HUDEP-2 (cell line): ENCODE data around the gene PTMS.

Source experiments
- DNase-seq, 76 experiments: peaks; one replicate each; lab custom pipeline; 2025; ENCODE audit not compliant: unreplicated experiment in 76 of 76; lab: John Stamatoyannopoulos, UW

The PTMS gene

DNA sequence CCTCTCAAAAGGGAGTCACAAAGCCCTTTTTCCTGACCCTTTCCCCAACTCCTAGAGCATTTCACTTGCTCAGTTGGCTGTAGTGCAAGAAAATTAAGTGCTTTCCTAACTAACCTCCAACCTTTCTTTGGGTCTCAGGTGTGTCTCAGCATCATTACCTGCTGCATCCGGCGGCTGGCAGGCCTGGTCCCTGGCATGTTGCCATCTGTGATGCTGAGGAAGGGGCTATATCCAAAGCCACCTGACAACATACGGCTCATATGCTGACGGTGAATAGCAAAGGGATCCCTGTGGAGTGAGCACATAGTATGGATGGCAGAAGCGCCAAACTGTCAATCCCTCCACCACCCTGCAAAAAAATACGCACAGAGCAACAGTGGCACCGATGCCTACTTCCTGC lies 14.4 kb upstream of the PTMS start:
- no peak for DNase-seq

DNA sequence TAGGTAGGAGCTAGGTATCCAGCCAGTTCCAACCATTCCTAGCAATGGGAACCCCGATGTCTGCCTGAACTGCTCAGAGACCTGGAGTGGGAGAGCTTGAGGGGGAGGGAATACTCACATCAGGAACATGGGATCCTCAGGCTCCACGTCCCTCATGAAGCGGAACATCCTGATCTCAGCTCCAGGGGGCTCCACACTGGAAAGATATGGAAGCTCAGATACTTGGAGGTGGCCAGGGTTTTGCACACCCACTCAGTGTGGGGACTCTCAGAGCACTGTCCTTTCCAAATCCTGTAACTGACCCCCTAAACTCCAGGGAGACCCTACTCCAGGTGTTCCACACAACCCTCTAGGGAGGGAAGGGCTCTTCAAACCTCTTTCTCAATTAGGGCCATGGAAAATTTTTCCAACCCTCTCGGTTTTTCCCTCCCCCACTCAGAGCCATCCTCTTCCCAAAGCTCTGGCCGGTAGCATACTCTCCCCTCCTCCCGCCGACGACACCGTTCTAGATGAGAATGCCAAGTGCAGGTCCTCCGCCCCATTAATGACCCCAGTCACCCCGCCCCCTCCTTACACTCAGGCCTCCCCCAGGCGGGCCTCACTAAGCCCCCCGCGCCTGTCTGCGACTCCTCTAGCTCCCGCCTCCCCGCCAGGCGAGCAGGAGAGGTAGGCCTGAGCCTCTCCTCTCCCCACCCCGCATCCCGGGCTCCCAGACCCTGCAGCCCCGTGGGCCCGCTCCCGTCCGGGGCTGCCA lies 13.8 kb upstream of the PTMS start:
- DNase-seq = peak in 16 of 76 experiments; percentile 13 to 50 (median 33)

DNA sequence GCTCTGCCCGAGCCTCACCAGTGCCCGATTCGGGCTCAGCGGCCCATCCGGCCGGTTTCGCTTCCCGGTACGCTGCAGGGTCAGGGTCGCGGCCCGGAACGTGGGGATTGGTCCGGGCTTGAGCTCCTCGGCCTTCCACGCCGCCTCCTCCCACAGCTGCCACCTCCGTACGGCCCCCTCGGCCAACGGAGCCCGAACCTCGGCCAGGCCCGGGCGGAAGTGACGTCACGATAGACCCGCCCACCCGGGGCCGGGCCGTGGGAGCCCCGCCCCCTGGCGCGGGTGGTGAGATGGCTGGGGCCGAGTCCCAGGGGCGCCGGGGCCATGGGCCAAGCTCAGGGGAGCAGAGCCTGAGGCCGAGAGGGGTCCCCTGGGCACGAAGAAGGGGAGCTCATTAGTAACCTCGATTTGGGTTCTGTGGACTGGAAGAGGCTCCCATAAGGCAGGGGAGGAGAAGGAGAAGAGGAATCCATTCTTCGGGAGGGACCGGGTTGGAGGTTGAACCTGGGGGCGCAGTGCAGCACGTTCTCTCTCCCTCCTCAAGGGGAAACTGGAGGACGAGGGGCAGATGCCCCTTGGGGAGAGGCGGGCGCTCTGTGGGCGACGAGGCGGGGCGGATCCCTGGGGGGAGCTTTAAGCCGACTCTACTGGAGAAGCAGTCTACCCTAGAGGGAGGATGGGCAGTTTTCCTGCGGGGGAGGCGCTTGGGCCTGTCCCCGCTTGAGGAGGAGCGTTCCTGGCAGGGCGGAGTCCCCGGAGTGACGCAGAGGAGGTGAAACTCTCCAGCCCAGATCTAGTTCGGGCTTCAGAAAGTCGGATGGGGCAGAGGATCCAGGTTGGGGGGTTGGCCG lies 13.0 kb upstream of the PTMS start, which contains the start of gene MLF2:
MLF2 (minus strand) TSS at position 221 of the 851 bp plus-strand sequence. CDS start 807 bp downstream, outside the sequence.
- peak; percentile 68 to 98 (median 96) for DNase-seq

DNA sequence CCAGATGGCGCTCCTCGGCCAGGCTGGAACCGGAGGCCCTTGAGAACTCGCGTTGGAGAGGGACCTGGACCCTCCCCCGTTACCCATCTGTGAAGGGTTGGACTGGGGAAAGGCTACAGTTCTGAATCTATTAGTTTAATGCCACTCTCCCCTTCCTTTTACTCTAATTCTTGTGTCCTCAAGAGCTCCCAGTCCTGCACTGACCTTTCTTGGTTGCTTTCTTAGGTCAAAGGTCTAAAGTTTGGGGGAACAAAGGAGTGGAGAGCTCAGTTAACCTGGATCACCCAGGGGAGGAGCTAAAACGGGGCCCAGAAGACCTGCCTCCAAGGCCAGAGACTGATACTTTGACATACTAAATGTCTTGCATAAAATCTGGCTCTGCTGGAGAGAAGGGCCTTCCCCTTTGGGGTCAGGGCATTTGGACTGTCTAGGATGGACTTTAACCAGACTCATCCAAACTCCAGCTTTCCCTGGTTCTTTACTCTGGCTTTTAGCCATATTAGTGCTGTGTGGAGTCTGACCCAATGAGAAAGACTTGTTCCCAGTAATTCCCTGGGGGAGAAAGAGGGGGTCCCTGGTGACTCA lies 12.3 kb upstream of the PTMS start:
- no peak for DNase-seq

DNA sequence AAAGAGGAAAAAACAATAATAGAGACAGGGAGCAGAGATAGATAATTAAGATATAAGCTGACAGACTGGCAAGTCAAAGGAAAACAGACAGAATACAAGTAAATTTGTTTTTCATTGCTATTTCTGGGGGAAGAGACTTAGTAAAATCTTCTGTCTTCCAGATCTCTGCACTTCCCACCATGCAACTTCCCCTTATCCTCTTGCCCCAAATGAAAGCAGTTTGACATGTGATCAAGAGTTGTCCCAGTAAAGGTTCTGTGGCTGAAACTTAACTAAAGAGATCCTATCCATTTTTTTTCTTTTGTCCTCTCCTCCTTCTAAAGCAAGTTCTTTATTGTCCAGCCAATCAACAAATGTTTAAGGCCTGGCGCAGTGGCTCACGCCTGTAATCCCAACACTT lies 11.8 kb upstream of the PTMS start:
- no peak for DNase-seq

DNA sequence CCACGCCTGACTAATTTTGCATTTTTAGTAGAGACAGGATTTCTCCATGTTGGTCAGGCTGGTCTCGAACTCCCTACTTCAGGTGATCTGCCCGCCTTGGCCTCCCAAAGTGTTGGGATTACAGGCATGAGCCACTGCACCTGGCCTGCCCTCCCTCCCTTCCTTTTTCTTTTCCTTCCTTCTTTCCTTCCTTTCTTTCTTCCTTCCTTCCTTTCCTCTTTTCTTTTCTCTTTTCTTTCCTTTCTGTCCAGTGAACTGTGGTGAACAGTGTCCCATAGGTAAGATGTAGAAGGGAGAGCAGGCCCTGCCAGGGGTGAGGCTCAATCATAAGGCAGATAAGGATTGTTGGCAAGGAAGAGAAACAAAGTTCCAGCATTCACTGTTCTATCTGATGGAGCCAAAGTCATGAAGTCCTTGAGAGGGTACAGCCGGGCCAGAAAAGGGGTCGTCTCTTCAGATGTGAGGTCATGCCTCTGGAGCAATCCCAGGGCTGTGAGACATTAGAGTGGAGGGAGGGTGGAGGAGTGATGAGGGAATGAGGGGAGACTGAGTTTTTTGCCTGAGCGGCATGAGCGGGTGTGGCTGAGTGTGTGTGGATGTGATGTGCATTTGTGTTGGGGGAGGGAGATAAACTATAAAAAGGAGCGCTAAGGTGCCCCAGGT lies 9.0 kb upstream of the PTMS start:
- peak in 10 of 76 experiments; percentile 9 to 64 (median 23) for DNase-seq

DNA sequence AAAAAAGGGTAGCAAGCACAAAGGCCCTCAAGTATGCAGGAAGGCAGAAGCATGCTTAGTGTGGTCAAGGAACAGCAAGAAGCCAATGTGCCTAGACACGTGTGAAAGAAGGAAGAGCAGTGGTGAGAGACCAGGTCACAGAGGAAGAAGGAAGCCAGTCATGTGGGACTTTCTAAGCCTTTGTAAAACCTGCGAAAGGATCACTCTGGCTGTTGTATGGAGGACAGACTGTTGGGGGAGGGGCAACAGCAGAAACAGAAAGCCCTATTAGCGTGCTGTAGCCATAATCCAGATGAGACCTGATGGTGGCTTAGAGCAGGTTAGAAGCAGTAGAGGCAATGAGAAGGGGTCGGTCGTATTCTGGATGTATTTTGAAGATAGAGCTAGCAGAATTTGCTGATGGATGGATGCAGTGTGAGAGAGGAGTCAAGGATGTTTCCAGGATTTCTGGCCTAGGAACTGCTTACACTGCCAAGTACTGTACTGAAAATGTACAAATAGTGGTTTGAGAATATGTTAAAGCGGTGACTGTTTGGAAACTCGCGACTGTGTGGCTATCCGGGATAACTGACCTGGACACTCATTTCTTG lies 7.6 kb upstream of the PTMS start:
- DNase-seq = no peak

DNA sequence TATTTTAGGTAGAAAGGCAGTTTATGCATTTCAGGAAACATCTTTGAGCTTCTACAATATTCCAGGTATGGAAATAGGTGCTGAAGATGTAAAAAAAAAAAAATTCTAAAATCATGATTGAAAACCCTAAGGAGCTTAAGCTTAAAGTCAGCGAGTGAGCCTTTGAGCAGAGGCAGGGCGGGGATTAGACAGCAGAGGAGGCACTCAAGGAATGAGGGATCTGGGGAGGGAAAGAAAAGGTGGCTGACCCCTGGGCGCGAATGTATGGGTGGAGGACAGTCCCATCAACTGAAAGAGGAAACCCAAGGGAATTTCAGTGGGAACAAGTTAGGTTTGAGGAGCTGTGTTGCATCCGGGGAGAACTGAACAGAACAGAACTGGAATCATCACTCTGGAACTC lies 6.4 kb upstream of the PTMS start:
- DNase-seq = no peak

DNA sequence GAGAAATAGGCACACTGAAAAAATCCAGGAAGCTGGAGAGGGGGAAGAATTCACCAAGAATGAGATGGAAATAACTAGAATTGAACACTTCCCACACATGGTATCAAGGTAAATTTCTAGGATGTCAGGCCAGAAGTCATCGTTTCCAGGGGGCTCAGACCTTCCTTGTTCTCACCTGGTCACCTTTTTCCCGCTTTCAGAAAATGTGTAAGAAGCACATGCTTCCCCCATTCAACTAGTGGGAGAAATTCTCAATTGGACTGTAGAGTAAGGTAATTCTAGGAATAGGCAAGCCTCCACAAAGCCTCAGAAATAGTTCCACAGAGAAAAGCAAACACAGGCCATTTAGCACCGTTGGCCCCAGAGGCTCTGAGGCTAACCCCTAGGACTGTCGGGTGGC lies 2.8 kb upstream of the PTMS start:
- DNase-seq = no peak

DNA sequence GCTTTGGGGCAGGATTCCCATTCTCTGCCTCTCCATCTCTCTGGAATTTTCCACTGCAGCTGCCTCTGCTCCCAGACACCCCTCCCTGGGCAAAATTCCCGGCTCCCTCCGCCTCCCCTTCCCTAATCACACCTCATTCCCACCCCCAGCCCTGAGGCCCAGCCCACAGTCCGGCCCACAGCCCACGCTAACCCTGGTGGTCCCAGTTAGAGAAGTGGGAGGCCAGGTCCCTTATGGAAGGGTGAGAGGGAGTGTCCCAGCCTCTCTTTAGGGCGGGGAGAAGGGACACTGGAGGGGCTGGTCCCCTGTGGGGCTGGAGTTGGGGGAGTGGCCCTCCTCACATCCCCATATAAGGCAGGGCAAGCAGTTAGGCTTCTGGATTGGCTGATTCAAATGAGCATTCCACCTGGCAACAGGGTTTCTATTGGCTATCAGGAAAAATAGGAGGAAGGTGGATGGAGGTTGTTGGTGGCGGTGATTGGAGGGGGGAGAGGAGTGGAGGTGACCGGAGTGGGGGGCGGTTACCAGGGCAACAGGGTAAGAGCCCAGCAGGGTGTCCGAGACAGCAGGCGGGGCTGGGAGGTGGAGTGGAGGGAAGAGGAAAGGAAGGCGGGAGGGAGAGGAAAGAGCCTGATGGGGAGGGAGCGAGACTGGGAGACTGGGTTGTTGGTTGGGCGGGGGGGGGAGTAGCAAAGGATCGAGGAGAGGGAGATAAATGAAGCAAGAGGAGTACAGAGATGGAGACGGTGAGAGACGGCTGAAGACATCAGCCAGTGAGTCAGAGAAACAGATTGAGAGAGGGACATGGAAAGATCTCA lies 1.9 kb upstream of the PTMS start:
- DNase-seq = peak in 48 of 76 experiments; percentile 9 to 69 (median 30)

DNA sequence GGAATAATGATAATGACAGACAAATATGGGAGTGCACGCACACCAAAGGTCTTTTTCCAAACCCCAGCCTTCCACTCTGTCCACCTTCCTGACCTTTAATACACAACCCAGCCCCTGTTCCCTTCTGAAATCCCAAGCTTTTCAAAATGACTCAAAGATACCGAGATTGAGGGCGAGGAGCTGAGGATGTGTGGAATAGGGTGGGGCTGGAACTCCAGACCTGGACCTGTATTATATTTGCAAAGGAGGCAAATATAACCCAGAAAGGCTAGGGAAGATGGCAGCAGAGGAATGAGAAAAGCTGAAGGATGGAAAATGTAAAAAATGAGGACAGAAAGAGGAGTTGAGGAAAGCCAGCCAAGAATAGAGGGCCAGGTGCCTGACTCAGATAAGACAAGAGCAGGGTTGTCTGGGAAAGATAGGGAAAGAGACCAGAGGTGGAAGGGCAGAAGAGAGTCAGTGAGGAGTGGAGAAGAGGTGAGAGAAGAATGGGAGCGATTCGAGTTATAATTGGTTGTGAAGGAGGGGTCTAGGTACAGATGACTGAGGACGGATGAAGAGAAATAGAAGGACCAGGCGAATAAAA lies 1.0 kb upstream of the PTMS start:
- DNase-seq = peak in 34 of 76 experiments; percentile 8 to 67 (median 38)

DNA sequence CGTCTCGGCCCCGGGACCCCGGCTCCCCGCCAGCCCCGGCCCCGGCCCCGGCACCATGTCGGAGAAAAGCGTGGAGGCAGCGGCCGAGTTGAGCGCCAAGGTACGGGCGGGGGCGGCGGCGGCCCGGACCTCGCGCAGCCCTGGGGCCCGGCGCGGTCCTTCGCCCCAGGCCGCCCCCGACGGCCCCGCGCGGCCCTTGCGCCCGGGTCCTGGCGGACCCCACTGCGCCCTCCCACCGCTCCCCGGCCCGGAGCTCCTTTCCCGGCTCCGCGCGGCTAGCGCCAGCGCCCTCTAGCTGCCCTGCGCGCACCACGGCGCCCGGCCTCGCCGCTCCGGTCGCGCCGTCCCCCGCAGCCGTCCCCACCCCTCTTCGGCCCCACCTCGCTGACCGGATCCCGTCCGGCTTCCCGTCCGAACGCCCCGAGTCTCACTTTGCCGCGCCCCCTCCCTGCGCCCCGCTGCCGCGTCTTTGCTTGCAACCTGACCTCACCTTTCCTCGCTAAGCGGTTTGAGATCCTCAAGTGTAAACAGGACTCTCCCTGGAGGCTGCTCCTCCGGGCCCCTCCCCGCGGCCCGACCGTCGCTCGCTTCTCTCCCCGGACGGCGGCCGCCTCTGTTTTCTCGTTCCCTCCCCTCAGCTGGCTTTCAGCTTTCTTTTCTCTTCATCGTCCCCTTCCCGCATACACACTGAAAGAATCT lies 637 bp downstream of the PTMS start:
- peak in 48 of 76 experiments; percentile 5 to 61 (median 41) for DNase-seq

DNA sequence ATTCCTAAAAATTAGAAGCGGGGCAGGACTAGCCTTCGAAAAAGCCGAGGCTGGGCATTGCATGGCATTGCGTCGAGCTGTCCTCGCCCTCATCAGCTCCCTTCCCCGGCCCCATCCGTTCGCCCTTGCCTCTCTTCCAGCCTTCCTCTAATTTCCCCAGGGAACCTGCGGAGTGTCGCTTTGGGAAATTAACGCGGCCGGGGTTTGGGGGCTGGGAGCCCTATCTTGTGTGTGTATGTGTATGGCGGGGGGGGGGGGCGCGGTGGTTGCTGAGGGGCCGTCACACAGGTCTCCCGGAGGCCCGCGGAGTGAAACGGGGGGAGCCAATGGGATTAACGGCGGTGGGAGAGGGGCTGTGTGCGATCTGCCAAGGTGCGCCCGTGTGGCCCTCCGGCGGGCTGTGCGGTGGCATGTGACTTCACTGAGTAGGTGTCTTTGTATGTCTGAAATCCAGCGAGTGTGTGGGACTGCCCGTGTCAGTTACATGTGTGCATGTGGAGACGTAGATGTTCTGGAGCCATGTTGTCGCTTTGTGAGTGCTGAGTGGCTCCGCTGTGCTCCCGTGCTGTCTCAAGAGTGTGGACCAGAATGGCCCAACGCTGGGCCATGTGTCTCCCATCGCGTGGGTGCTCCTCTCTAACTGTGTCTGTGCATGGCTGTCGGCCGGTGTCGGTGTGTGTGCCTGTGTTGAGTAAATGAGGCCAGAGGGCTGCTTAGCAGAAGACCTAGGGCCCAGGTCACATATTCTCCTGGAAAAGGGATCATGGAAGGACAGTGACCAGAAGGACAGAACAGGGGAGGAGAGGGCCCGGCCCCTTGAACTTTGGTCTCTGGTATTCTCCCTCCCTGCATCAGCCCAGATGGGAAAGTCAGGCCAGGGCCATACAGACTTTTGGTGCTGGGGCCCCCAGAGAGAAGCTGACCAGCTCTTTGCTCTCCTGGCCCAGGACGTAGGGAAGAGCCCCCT lies 1.5 kb downstream of the PTMS start:
- no peak for DNase-seq

DNA sequence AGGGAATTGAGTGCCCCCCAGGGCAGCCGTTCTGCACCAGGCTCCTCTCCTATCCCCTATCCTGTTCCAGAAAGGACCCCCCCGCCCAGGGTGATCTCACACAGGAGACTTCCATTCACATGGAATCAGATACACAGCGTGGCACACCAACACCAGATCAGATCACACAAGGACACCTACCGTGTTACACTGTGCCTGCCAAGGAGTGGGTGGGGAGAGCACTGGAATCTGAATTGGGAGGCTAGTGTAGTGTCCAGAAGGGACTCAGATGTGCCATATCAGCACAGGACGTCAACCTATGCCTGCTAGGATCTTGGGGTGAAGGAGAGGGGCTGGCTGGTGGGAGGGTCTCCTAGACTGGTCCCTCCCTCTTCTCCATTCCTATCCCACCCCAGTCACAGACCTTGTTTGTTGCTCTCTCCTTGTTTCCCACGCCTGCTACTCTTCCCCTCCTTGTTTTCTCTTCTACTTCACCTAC lies 2.3 kb downstream of the PTMS start:
- peak in 3 of 76 experiments; percentile 12 to 24 (median 13) for DNase-seq

DNA sequence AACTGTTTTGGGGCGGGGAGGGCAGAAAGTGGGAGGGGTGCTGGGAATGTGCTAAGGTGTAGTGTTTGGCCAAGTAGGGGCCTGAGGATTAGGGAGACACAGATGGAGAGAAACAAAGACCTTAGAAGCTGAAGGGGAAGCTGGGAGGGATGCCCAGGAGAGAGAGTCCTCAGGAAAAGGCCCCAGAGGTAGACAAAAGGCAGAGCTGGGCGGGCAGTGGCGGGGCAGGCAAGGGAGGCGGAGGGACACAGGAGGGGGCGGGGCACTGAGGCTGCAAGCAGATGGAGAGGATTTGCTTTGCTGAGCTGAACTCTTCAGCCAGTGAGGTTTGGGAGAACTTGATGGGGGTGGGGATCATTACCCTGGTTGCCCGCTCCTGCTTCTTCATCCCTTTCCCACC lies 2.8 kb downstream of the PTMS start:
- DNase-seq = peak in 26 of 76 experiments; percentile 6 to 52 (median 29)

DNA sequence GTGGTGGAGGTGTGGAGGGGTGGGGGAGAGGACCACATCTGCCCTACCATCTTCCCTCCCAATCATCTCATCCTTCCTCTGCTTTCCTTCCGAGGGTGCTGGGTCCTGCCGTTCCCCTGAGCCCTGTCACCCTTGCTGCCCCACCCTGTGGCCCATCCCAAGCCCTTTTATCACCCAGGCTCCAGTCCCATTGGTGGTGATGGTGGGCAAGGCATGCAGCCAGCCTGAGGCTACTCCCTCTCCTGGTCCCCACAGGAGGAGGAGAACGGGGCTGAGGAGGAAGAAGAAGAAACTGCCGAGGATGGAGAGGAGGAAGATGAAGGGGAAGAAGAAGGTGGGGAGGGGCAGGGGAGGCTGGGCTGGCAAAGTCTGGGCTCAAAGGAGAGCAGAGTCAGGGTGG lies 3.5 kb downstream of the PTMS start:
- DNase-seq = peak in 24 of 76 experiments; percentile 7 to 56 (median 23)

DNA sequence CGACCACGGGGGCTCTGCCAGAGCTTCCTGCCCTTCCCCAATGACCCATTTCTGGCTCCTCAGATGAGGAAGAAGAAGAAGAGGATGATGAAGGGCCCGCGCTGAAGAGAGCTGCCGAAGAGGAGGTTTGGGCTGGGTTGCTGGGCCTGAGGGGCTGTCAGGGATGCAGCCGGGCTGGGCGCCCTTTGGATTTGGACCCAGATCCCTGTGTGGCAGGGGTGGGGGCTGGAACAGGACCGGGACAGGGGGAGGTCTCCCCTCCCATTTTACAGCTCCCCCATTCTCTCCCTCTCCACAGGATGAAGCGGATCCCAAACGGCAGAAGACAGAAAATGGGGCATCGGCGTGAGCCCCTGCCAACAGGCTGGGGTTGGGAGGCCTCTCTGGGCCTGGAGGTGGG lies 3.9 kb downstream of the PTMS start:
- no peak for DNase-seq
